ENCODE data around the gene GALNTL6.

The GALNTL6 gene

DNA sequence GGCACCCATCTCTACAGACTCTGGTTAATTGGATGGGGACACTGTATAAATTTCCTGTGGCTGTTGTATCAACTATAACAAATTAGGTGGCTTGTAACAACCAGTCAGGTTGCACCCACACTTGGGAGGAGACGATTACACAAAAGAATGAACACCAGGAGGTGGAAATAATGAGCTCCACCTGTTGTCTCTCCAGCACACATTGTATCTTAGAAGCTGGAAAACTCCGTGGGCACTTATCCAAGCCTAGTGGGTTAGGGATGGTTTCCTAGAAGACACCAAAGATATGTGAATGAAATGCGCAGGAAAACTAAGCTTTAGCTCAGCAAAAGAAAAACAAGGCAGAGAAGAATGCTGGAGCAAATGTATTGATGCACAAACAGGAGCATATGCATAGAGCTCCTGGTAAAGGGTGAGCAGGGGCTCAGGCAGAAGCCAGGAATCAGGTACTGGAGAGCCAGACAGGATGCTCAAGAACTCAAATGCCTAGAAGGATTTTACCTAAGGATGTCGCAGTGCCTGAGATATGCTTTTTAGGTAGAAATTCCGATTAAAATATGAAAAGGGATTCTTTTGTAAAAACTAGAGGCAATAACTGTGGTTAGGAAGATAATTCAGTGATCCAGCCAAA is 111.7 kb downstream of the GALNTL6 start:
- H3K27ac ChIP-seq: no peak overlapping the region
- no peak for TF ChIP-seq CTCF (conservative IDR thresholded peaks at IDR 0.05)

DNA sequence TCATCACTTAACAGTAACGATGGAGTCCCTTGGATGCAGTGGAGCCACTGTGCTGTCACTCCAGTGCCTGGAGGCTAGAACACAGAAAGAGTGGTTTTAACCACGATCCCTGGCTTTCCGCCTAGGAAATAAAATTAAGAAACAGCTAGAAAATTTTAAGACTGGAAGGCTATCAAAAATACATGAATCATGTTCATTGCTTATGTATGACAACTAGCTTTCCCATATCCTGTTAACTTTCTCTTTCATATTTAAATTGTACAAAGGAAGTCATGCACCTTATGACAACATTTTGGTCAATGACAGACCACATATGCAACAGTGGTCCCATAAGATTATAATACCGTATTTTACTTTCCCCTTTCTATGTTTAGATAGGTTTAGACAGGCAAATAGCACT is 115.1 kb downstream of the GALNTL6 start:
- H3K27ac ChIP-seq: no peak overlapping the region
- no peak for TF ChIP-seq CTCF (conservative IDR thresholded peaks at IDR 0.05)

DNA sequence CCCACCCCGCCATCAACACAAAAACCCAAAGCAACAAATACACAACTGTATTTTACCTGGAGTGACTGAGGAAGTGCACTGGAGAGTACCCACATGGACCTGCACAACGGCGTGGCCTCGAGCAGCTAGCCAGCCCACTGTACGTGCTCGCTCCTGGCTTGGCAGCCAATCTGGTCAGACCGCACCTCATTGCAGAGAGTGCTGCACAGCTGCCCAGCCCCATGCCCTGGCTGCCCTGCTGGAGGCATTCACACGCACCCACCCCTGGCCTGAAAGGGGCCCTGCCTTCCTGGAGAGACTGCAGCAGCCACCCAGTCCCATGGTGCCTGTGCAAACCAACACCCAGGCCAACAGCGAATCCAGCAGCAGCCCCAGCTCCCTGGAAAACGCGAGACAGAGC is 116.3 kb downstream of the GALNTL6 start:
- no peak for TF ChIP-seq CTCF (conservative IDR thresholded peaks at IDR 0.05)
- H3K27ac ChIP-seq: no peak overlapping the region

DNA sequence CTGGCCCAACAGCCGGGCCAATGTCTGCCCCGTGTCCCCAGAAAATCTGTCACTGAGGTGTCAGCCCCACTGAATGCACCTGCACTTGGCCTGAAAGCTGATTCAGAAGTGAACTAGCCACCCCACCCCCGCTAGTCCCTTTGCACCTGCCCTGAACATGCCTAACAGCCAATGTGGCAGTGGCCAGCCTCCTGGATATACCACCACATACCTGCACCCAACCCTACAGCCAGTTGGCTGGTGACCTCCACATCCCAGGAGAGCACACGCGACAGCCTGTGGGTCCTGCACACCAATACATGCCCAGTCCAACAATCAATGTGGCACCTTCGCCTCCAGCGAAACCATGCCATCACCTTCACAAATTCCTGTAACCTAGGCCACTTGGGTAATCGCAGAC is 116.7 kb downstream of the GALNTL6 start:
- TF ChIP-seq CTCF (conservative IDR thresholded peaks at IDR 0.05): no peak
- H3K27ac ChIP-seq: no peak overlapping the region

DNA sequence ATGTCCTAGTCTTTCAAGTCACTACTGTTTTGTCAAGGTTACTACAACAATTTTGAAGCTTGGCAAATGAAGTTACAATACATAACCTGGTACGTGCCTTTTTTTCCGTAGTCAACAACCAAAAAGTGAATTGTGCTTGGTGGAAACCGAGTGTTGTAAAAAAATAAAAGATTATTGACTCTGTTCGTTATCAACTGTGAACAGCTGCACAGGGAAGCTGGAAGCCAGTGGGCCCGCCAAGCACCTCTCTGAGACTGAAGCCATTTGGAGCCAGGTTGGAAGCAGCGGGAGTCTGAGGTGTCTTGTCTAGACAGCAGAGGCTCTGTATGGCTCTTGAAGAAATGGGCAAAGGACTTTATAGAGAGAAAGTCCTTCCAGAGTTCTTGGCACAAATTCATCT is 119.0 kb downstream of the GALNTL6 start:
- TF ChIP-seq CTCF (conservative IDR thresholded peaks at IDR 0.05): no peak
- no peak overlapping the region for H3K27ac ChIP-seq

- TF ChIP-seq CTCF (conservative IDR thresholded peaks at IDR 0.05): no peak
- H3K27ac ChIP-seq: no peak overlapping the region
Measured at GRCh38 chr4:171940656-171941055, 127.5 kb downstream of the GALNTL6 start.

DNA sequence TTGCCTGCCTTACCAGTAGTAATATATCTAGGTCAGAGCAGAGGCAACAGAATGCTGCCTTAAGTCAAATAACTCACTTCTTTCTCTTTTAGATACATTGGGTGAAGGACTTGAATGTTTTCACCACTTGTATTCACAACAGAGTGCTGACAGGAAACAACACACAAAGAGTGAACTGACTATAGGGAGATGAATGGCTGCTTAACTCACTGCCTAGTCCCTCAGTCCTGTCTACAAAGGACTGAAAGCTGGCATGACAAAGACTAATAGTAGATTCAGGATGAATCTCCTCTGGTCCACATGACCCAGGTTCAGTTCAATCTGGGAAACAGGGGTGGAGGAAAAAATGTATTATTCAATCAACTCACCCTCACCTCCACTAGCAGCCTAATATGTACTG is 134.2 kb downstream of the GALNTL6 start:
- no peak for TF ChIP-seq CTCF (conservative IDR thresholded peaks at IDR 0.05)
- H3K27ac ChIP-seq: no peak overlapping the region

Measured in VCaP (cell line).